ENCODE results near the gene SNAP25. TPM values are rescaled to one million over a fixed set of nuclear protein-coding genes. Genes with fewer than 3 reads are reported as not detected.

Gene SNAP25
- total RNA-seq, 1 experiment from 2014 or later, result 0.62 TPM

DNA sequence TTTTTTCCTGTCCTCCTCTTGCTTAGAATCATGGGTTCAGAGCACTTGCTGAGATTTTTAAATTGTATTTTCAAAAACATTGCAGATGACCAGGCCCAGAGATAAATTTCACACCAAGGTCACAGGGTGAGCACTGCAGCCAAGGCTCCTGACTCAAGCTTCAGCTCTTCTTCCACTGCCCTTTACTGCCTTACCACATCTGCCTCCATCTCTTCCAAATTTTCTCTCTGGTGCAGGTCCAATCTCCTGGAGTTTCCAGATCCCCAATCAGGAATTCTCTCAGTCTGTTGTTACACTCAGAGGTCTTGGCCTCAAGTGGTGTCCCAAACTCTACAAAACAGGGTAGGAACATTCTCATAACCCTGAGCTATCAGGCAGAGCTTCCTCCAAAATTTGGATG is 12.7 kb downstream of the SNAP25 start:
- Histone ChIP-seq H3K27me3 (ENCODE audit: control insufficient read depth, insufficient read depth, low read length) (no peaks in the 10 kb centered on the region), H3K36me3 (replicated peaks; ENCODE audit: control insufficient read depth, insufficient read depth, low read length) (no peaks in the 10 kb centered on the region), H3K4me3 (ENCODE audit: insufficient read depth, low read depth, low read length) (no peak overlapping the region)
- DNase-seq, result no peak

DNA sequence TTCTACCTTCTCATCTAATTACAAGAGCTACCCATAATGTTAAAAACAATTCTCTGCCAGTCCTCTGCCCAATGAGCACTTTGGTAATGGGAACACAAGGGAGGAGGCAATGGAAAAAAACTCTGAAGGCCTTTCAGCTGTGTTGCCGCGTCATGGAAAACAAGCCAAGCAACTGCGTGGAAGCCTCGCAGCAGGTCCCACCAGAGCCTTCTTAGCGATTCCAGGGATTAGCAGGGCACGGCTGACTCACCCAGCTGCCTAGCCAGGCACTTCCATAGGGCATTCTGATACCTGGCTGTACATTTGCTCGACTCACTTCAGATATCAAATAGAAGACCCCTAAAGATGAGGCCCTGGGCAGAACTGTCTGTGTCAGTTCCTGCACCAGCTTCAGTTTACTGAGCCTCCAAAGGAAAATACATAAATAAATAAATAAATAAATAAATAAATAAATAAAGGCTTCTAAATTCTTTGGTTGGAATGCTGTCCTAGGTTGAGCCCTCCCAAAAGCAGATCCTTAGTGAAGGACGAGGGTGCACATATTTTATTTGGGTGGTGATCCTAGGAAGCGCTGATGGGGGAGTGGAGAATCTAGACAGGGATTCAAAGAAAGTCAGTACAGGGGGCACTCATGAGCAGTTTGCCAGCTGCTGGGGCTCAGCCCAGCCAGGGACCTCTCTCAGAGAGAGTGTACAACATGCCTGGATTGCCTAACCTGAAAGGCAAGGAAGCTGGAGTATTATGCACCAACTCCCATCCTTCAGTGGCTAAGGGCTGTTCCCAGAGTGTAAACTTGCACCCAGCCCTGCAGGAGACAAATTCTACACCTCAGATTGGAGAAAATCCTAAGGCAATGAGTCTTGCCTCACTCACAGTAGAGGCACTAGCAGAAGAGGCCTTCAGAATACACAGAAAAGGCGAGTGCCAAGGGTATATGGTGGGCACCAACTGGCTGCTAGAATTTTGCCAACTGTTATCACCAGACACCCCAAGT is 18.2 kb downstream of the SNAP25 start:
- DNase-seq, result no peak
- no peaks in the 10 kb centered on the region for H3K36me3 ChIP-seq (replicated peaks; ENCODE audit: control insufficient read depth, insufficient read depth, low read length)
- no peak overlapping the region for H3K4me3 ChIP-seq (ENCODE audit: insufficient read depth, low read depth, low read length)
- H3K27me3 ChIP-seq (ENCODE audit: control insufficient read depth, insufficient read depth, low read length), result no peaks in the 10 kb centered on the region

GRCh38 chr20:10239954-10240353 is 21.3 kb downstream of the SNAP25 start:
- Histone ChIP-seq H3K4me3 (ENCODE audit: insufficient read depth, low read depth, low read length) (no peak overlapping the region), H3K36me3 (replicated peaks; ENCODE audit: control insufficient read depth, insufficient read depth, low read length) (no peaks in the 10 kb centered on the region), H3K27me3 (ENCODE audit: control insufficient read depth, insufficient read depth, low read length) (no peaks in the 10 kb centered on the region)
- DNase-seq, result no peak

GRCh38 chr20:10240655-10241054 is 22.0 kb downstream of the SNAP25 start:
- DNase-seq, result no peak
- H3K27me3 ChIP-seq (ENCODE audit: control insufficient read depth, insufficient read depth, low read length), result no peaks in the 10 kb centered on the region
- H3K36me3 ChIP-seq (replicated peaks; ENCODE audit: control insufficient read depth, insufficient read depth, low read length), result no peaks in the 10 kb centered on the region
- no peak overlapping the region for H3K4me3 ChIP-seq (ENCODE audit: insufficient read depth, low read depth, low read length)

DNA sequence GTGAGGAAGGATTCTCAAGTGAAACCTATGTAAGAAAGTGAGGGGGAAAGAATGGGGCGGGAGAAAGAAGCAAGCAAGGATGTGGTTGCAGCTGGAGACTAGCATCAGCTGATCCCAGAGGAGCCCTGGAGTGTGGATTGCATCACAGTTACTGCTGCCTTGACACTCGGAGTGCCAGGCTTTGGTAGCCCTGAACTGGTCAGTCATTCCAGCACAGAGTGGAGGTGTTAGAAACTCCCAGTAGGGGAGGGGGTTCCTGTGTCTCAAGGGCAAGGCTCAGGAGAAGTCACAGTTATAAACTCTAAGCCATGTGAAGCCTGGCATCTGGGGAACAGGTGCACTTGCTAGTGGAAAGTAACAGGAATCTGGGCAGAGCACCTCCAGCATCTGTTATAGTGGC is 23.5 kb downstream of the SNAP25 start:
- no peak for DNase-seq
- H3K27me3 ChIP-seq (ENCODE audit: control insufficient read depth, insufficient read depth, low read length), result no peaks in the 10 kb centered on the region
- H3K4me3 ChIP-seq (ENCODE audit: insufficient read depth, low read depth, low read length), result no peak overlapping the region
- no peaks in the 10 kb centered on the region for H3K36me3 ChIP-seq (replicated peaks; ENCODE audit: control insufficient read depth, insufficient read depth, low read length)

DNA sequence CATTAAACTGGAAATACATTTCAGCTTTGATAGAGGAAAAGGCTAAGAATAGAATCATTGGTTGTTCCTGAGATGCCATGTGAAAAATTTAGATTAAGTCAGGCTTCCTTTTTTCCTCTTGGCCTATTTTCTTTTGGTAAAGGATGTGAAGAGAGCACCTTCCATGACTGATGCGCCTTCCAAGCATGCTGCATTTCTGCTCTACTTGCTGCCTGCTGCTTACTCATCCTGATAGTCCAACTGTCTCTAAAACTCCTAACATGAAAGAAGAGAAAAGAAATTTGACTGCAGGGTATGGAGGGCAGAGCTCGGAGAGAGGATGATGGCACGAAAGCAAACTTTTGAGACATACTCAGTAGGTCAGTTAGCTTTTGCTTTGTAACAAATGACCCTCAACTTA is 28.8 kb downstream of the SNAP25 start:
- no peak for DNase-seq
- H3K27me3 ChIP-seq (ENCODE audit: control insufficient read depth, insufficient read depth, low read length), result no peaks in the 10 kb centered on the region
- no peak overlapping the region for H3K4me3 ChIP-seq (ENCODE audit: insufficient read depth, low read depth, low read length)
- H3K36me3 ChIP-seq (replicated peaks; ENCODE audit: control insufficient read depth, insufficient read depth, low read length), result no peaks in the 10 kb centered on the region

DNA sequence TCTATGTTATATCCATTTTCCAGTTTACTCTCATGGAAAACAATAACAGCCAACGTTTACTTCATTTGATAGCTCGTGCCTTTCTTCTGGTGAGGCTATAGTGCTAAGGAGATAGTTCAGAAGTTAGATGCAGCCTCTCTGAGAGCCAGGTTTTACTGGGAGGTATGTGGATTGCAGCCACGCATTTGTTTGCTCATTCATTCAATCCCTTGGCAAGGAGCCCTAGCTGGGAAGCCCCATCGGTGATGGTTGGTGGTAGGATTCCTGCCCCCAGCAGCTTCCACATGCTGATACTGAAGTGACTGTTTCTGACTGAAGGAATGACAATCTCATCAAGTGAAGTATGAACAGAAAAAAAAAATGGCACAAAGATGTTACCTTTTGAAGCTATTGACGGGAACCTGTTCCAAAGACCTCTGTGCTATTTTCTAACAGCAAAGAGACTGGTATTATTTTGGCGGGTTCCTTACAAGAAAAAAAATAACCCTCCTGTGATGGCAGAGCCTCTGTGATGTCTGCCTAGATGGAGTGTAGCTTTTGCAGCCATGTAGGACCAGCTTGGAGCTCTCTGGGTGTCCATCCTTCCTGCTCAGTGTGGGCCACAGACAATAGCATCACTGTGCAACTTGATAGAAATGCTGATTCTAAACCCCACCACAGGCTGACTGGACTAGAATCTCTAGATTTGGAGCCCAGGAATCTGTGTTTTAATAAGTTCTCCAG is 30.6 kb downstream of the SNAP25 start:
- Histone ChIP-seq H3K36me3 (replicated peaks; ENCODE audit: control insufficient read depth, insufficient read depth, low read length) (no peaks in the 10 kb centered on the region), H3K4me3 (ENCODE audit: insufficient read depth, low read depth, low read length) (no peak overlapping the region), H3K27me3 (ENCODE audit: control insufficient read depth, insufficient read depth, low read length) (no peaks in the 10 kb centered on the region)
- DNase-seq, result no peak

- DNase-seq, result no peak
- Histone ChIP-seq H3K36me3 (replicated peaks; ENCODE audit: control insufficient read depth, insufficient read depth, low read length) (no peaks in the 10 kb centered on the region), H3K27me3 (ENCODE audit: control insufficient read depth, insufficient read depth, low read length) (no peaks in the 10 kb centered on the region)
Observed at GRCh38 chr20:10249822-10250221, 31.2 kb downstream of the SNAP25 start.

GRCh38 chr20:10250902-10251301 is 32.3 kb downstream of the SNAP25 start:
- H3K27me3 ChIP-seq (ENCODE audit: control insufficient read depth, insufficient read depth, low read length), result no peaks in the 10 kb centered on the region
- H3K4me3 ChIP-seq (ENCODE audit: insufficient read depth, low read depth, low read length), result no peak overlapping the region
- no peaks in the 10 kb centered on the region for H3K36me3 ChIP-seq (replicated peaks; ENCODE audit: control insufficient read depth, insufficient read depth, low read length)
- no peak for DNase-seq

More at GRCh38 chr20:10249822-10250221, 31.2 kb downstream of the SNAP25 start:
- H3K4me3 ChIP-seq (ENCODE audit: insufficient read depth, low read depth, low read length), result no peak overlapping the region

DNA sequence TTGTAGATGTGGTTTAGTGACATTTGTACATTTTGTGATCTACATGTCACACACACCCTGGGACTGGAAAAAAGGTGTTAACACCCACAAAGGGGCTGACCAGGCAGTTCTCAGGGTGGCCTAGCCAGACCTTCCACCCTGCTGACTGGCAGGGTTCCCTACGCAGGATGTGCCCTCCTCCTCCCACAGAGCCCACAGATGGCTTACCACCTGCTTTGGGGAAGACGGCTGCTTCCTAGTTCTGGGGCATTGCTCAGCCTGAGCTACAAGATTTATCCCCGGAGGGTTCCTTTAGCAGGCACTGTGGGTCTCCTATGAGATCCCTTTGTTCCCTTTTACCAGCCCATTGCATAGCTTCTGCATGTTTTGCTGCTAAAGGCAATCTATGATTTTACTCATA is 35.1 kb downstream of the SNAP25 start:
- H3K27me3 ChIP-seq (ENCODE audit: control insufficient read depth, insufficient read depth, low read length), result no peaks in the 10 kb centered on the region
- H3K4me3 ChIP-seq (ENCODE audit: insufficient read depth, low read depth, low read length), result no peak overlapping the region
- H3K36me3 ChIP-seq (replicated peaks; ENCODE audit: control insufficient read depth, insufficient read depth, low read length), result no peaks in the 10 kb centered on the region
- no peak for DNase-seq

GRCh38 chr20:10255846-10256245 is 37.2 kb downstream of the SNAP25 start:
- Histone ChIP-seq H3K36me3 (replicated peaks; ENCODE audit: control insufficient read depth, insufficient read depth, low read length) (no peaks in the 10 kb centered on the region), H3K27me3 (ENCODE audit: control insufficient read depth, insufficient read depth, low read length) (no peaks in the 10 kb centered on the region; the same call in 1 of the 2 replicates), H3K4me3 (ENCODE audit: insufficient read depth, low read depth, low read length) (no peak overlapping the region)
- DNase-seq, result no peak

DNA sequence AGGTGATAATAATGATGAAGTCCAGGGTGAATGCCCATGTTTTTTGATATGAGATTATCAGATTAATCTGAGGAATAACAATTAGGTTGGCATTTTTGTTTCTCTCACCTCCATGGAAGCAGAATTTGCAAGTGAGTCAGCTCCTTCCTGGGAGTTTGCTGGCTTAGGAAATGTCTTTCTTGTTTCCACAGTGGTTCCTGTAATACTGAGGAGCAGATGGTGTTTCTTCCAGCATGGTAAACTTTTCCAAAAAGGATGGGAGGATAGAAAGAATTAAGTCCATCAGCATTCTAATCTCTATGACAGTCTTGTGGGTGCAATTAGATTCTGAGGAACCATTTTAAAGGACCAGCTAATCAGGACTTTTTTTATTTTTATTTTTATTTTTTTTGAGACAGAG is 40.5 kb downstream of the SNAP25 start:
- Histone ChIP-seq H3K4me3 (ENCODE audit: insufficient read depth, low read depth, low read length) (no peak overlapping the region), H3K36me3 (replicated peaks; ENCODE audit: control insufficient read depth, insufficient read depth, low read length) (no peaks in the 10 kb centered on the region), H3K27me3 (ENCODE audit: control insufficient read depth, insufficient read depth, low read length) (no peaks in the 10 kb centered on the region; the same call in 1 of the 2 replicates)
- DNase-seq, result no peak

DNA sequence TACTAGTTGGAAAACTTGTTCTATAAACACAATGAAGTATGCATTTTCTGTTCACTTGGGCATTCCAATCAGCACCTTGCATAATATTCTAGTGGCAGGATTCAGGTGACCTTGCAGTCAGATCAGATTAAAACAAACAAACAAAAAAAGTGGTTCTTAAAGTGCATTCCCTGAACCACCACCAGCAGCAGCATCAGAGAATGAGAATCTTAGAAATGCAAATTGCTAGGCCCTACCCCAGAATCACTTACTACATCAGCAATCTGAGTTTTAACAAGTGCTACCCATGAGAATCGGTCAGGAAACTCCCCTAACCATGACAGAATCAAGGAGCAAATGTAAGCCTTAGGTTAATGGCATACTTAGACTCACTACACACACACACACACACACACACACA is 41.7 kb downstream of the SNAP25 start:
- no peak for DNase-seq
- H3K27me3 ChIP-seq (ENCODE audit: control insufficient read depth, insufficient read depth, low read length), result no peaks in the 10 kb centered on the region; the same call in 1 of the 2 replicates
- H3K36me3 ChIP-seq (replicated peaks; ENCODE audit: control insufficient read depth, insufficient read depth, low read length), result no peaks in the 10 kb centered on the region
- no peak overlapping the region for H3K4me3 ChIP-seq (ENCODE audit: insufficient read depth, low read depth, low read length)

DNA sequence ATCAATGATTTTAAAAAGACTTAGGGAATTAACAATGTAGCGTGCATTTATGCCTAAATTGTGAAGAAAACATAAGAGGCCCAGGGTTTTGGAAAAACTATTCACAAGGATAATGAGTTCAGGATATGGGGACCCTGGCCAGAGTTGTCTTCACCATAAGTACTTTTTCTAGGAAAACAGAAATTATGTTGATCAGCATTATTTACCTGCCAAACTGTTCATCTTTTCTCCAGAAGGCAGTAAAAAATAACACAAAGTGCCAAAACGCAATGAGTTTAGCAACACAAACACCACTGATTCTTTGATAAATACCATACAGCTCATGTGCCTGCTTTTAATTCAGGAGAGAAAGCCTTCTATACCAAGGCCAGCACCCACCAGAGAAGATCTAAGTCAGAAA is 43.1 kb downstream of the SNAP25 start:
- H3K4me3 ChIP-seq (ENCODE audit: insufficient read depth, low read depth, low read length), result no peak overlapping the region
- no peaks in the 10 kb centered on the region for H3K36me3 ChIP-seq (replicated peaks; ENCODE audit: control insufficient read depth, insufficient read depth, low read length)
- DNase-seq, result no peak
- no peaks in the 10 kb centered on the region; the same call in 1 of the 2 replicates for H3K27me3 ChIP-seq (ENCODE audit: control insufficient read depth, insufficient read depth, low read length)
